ENCODE results near the gene C9orf78. TPM values are rescaled to one million over a fixed set of nuclear protein-coding genes. Genes with fewer than 3 reads are reported as not detected.
A peak's percentile ranks its signal among the peaks of the same experiment; 100 is the strongest.

The C9orf78 gene
- total and polyA plus RNA-seq, 9 of the 15 experiments (the other 6 are each of a cell fraction or from before 2014, with no cell fraction given) = 94.6 to 266 (median 202) TPM

- peak; percentile 71 for TF ChIP-seq SOX6 (IDR thresholded peaks at IDR 0.05)
- TF ChIP-seq, protein P1, sequence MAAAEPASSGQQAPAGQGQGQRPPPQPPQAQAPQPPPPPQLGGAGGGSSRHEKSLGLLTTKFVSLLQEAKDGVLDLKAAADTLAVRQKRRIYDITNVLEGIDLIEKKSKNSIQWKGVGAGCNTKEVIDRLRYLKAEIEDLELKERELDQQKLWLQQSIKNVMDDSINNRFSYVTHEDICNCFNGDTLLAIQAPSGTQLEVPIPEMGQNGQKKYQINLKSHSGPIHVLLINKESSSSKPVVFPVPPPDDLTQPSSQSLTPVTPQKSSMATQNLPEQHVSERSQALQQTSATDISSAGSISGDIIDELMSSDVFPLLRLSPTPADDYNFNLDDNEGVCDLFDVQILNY (CRISPR knock-in tag; IDR thresholded peaks at IDR 0.05) = peak; percentile 80; the same call in 1 of the 2 replicates
- peak; percentile 98 for TF ChIP-seq SAP30 (IDR thresholded peaks at IDR 0.05; ENCODE audit: borderline replicate concordance, insufficient read depth, low read depth, low read length, poor library complexity, severe bottlenecking)
- TF ChIP-seq RB1 (IDR thresholded peaks at IDR 0.05; ENCODE audit: low read depth) = peak; percentile 92
- no peak for TF ChIP-seq ZNF184 (CRISPR knock-in tag; IDR thresholded peaks at IDR 0.05)
- peak; percentile 44 for TF ChIP-seq EP300 (IDR thresholded peaks at IDR 0.05; ENCODE audit: low read length)
- peak in 1 of 2 experiments; percentile 90; a peak in 2 of 4 replicates for TF ChIP-seq ARNT (IDR thresholded peaks at IDR 0.05)
- TF ChIP-seq NR2C1 (IDR thresholded peaks at IDR 0.05) = peak; percentile 97
- peak; percentile 99 for TF ChIP-seq NR2C1 (tag; IDR thresholded peaks at IDR 0.05)
- 0 out of 2 replicates have a peak, but pooled peaks have one; percentile 8 for TF ChIP-seq HOXB6 (CRISPR knock-in tag; IDR thresholded peaks at IDR 0.05; ENCODE audit: borderline replicate concordance)
- peak; percentile 41 for TF ChIP-seq PRDM10 (IDR thresholded peaks at IDR 0.05; ENCODE audit: partially characterized antibody)
- TF ChIP-seq ZBTB33 (CRISPR knock-in tag; IDR thresholded peaks at IDR 0.05) = peak; percentile 84
Measured at GRCh38 chr9:129823935-129824601, 11.0 kb downstream of the C9orf78 start, which contains the start of gene TOR1A (continued).
